SK-N-SH treated with all-trans-retinoic acid at 6 μM for 48 hours (cell line): ENCODE measurements around the gene SOS1.

Experiments
- CREB5 ChIP-seq: fragments of 250-450 bp; sonication (Bioruptor Pico); IDR thresholded peaks from 2 replicates; pipeline ENCODE4 v1.5.1; 2020; ENCODE audit warnings: low read depth, mild to moderate bottlenecking, moderate library complexity
- ISL1 ChIP-seq: fragments of 250-450 bp; sonication (Bioruptor Pico); IDR thresholded peaks from 2 replicates; pipeline ENCODE4 v2.1.2; 2022; ENCODE audit warnings: mild to moderate bottlenecking, moderate library complexity
- PATZ1 ChIP-seq: fragments of 250-450 bp; sonication (Bioruptor Pico); IDR thresholded peaks from 2 replicates; pipeline ENCODE4 v1.8.0; 2020; ENCODE audit warnings: mild to moderate bottlenecking, moderate library complexity, borderline replicate concordance
- TSHZ2 ChIP-seq: fragments of 250-450 bp; sonication (Bioruptor Pico); IDR thresholded peaks from 2 replicates; pipeline ENCODE4 v1.5.0; 2020; ENCODE audit warnings: mild to moderate bottlenecking, moderate library complexity
- ZFP3 ChIP-seq: fragments of 250-450 bp; sonication (Bioruptor Pico); IDR thresholded peaks from 2 replicates; pipeline ENCODE4 v1.5.0; 2020; ENCODE audit warnings: mild to moderate bottlenecking, moderate library complexity
- ZNF565 ChIP-seq: fragments of 450-650 bp; formaldehyde crosslinking; conservative IDR thresholded peaks from 2 replicates; pipeline ENCODE4 v1.5.0; 2020; ENCODE audit warnings: low read depth, mild to moderate bottlenecking, moderate library complexity

- no peak for TF ChIP-seq TSHZ2 (CRISPR knock-in tag)
- TF ChIP-seq PATZ1 (CRISPR knock-in tag) = no peak
- TF ChIP-seq ZFP3 (CRISPR knock-in tag) = no peak
- TF ChIP-seq CREB5 (CRISPR knock-in tag) = no peak
- TF ChIP-seq ISL1 (CRISPR knock-in tag) = no peak
- no peak for TF ChIP-seq ZNF565 (CRISPR knock-in tag)
Observed at GRCh38 chr2:39000552-39000951, 120.3 kb downstream of the SOS1 start.
